Activated effector memory CD4-positive, alpha-beta T cell treated with Interleukin-2 at 50 U/mL for 16 hours (primary cell): ENCODE measurements around the gene LMOD3.

Source experiments
- DNase-seq: peaks from one replicate; pipeline ENCODE4 v3.0.0-alpha.2; 2020

The LMOD3 gene

GRCh38 chr3:69090021-69090420, 32.4 kb downstream of the LMOD3 start:
- no peak for DNase-seq

GRCh38 chr3:69088063-69088462, 34.3 kb downstream of the LMOD3 start:
- no peak for DNase-seq

- DNase-seq: no peak
Measured at GRCh38 chr3:69087030-69087791, 35.2 kb downstream of the LMOD3 start.

- DNase-seq: peak; percentile 58
Measured at GRCh38 chr3:69085833-69086722, 36.3 kb downstream of the LMOD3 start.

- DNase-seq: no peak
Measured at GRCh38 chr3:69085168-69085832, 37.1 kb downstream of the LMOD3 start.

GRCh38 chr3:69084326-69085167, 37.8 kb downstream of the LMOD3 start, which contains the start of gene ARL6IP5:
Gene ARL6IP5 (plus strand): TSS chr3:69084937. CDS start chr3:69085048, 111 bp downstream.
- DNase-seq: peak; percentile 85

- DNase-seq: no peak
Measured at GRCh38 chr3:69082805-69083204, 39.6 kb downstream of the LMOD3 start.

- DNase-seq: no peak
Measured at GRCh38 chr3:69082361-69082760, 40.0 kb downstream of the LMOD3 start.

GRCh38 chr3:69081583-69082262, 40.7 kb downstream of the LMOD3 start:
- DNase-seq: no peak

GRCh38 chr3:69080233-69080920, 42.0 kb downstream of the LMOD3 start, which contains the start of gene UBA3:
Gene UBA3 (minus strand): TSS chr3:69080365. CDS start chr3:69080353, 12 bp downstream.
- peak; percentile 88 for DNase-seq

GRCh38 chr3:69079269-69080159, 42.9 kb downstream of the LMOD3 start:
- DNase-seq: no peak

- no peak for DNase-seq
Measured at GRCh38 chr3:69072928-69073327, 49.5 kb downstream of the LMOD3 start.

- DNase-seq: no peak
Measured at GRCh38 chr3:69066121-69066520, 56.3 kb downstream of the LMOD3 start.

- no peak for DNase-seq
Measured at GRCh38 chr3:69065318-69065964, 57.0 kb downstream of the LMOD3 start.

GRCh38 chr3:69063636-69064035, 58.8 kb downstream of the LMOD3 start:
- DNase-seq: no peak

- no peak for DNase-seq
Measured at GRCh38 chr3:69059688-69060087, 62.7 kb downstream of the LMOD3 start.

- DNase-seq: no peak
Measured at GRCh38 chr3:69058947-69059224, 63.5 kb downstream of the LMOD3 start.

- no peak for DNase-seq
Measured at GRCh38 chr3:69058180-69058946, 64.0 kb downstream of the LMOD3 start.
